Measurements from ENCODE around the gene STON1.

STON1 gene

DNA sequence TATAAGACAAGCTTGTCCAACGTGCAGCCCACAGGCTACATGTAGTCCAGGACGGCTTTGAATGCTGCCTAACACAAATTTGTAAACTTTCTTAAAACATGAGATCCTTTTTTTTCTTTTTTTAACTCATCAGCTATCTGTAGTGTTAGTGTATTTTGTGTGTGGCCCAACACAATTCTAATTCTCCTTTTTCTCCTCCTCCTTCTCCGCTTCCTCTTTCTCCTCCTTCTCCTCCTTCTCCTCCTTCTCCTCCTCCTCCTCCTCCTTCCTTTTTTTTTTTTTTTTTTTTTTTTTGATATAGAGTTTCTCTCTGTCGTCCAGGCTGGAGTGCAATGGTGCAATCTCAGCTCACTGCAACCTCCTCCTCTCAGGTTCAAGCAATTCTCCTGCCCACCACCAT, 48.4 kb downstream of the STON1 start:
- Histone ChIP-seq H3K27me3 (ENCODE audit: control insufficient read depth in 3 of 3, insufficient read depth in 3 of 3, low read depth in 1 of 3, low read length in 3 of 3) (no peaks in the 10 kb centered on the region), H2BK12ac (ENCODE audit: low read length) (no peak overlapping the region), H3K4me3 (ENCODE audit: low read length in 2 of 2) (no peak overlapping the region), H3K4me1 (ENCODE audit: control insufficient read depth in 2 of 2, insufficient read depth in 1 of 2, low read depth in 1 of 2, low read length in 2 of 2) (peaks cover 1% of the 10 kb centered on the region in 2 donors), H2BK15ac (ENCODE audit: low read length) (no peak overlapping the region), H3K4ac (ENCODE audit: low read length) (no peak overlapping the region), H4K8ac (ENCODE audit: low read depth, low read length) (no peak overlapping the region), H3K23ac (ENCODE audit: low read depth, low read length, poor library complexity) (no peak overlapping the region), H3K9ac (ENCODE audit: low read depth, low read length, poor library complexity) (no peak overlapping the region), H3K4me2 (ENCODE audit: insufficient read depth, low read length, poor library complexity, severe bottlenecking) (no peak overlapping the region), H3K27ac (replicated peaks; ENCODE audit: low read length) (no peak overlapping the region), H3K79me1 (ENCODE audit: low read depth, low read length) (peaks cover 1% of the 10 kb centered on the region), H2BK5ac (ENCODE audit: low read length) (no peak overlapping the region), H3K9me3 (replicated peaks in 1 of 2; ENCODE audit: control insufficient read depth in 2 of 2, insufficient read depth in 1 of 2, low read depth in 1 of 2, low read length in 2 of 2) (peaks cover 0 to 20% of the 10 kb centered on the region in 2 donors), H4K91ac (ENCODE audit: low read depth, low read length, poor library complexity) (no peak overlapping the region), H2BK120ac (ENCODE audit: low read depth, low read length) (no peak overlapping the region), H3K14ac (ENCODE audit: low read length) (no peak overlapping the region), H2AK5ac (ENCODE audit: low read depth, low read length) (no peak overlapping the region), H3K18ac (ENCODE audit: low read length) (no peak overlapping the region), H2AFZ (ENCODE audit: low read length) (no peak overlapping the region), H3K36me3 (replicated peaks in 1 of 2; ENCODE audit: control insufficient read depth in 2 of 2, insufficient read depth in 2 of 2, low read length in 2 of 2) (peaks cover 0 to 30% of the 10 kb centered on the region in 2 donors)
- no peak for DNase-seq (ENCODE audit: low spot score)
- 57% methylated on average over 1 of the region's 4 CpGs; no CpG with 5 or more reads in 1 of the 2 donors for WGBS, 2 donors (ENCODE audit: extremely low coverage in 2 of 2, insufficient read length in 2 of 2, insufficient replicate concordance in 1 of 2)

DNA sequence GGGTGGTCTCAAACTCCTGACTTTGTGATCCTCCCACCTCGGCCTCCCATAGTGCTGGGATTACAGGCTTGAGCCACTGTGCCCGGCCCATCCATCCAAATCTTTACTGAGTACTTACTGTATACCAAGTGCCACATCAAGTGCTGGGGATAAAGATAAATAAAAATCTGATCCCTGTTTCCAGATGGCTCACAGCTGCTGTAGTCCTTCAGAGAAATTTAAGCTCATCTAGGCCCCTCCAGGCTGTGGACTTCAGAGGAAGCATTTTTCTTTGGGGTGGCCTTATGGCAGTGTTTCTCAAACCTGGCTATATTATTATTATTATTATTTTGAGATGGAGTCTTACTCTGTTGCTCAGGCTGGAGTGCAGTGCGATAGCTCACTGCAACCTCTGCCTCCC, 54.0 kb downstream of the STON1 start:
- Histone ChIP-seq H3K4me2 (ENCODE audit: insufficient read depth, low read length, poor library complexity, severe bottlenecking) (no peak overlapping the region), H4K8ac (ENCODE audit: low read depth, low read length) (no peak overlapping the region), H2BK5ac (ENCODE audit: low read length) (no peak overlapping the region), H3K4me1 (ENCODE audit: control insufficient read depth in 2 of 2, insufficient read depth in 1 of 2, low read depth in 1 of 2, low read length in 2 of 2) (peaks cover 20 to 21% of the 10 kb centered on the region in 2 donors), H2AK5ac (ENCODE audit: low read depth, low read length) (no peak overlapping the region), H3K23ac (ENCODE audit: low read depth, low read length, poor library complexity) (no peak overlapping the region), H3K18ac (ENCODE audit: low read length) (no peak overlapping the region), H3K14ac (ENCODE audit: low read length) (no peak overlapping the region), H2BK120ac (ENCODE audit: low read depth, low read length) (no peak overlapping the region), H3K4ac (ENCODE audit: low read length) (no peak overlapping the region), H2BK12ac (ENCODE audit: low read length) (no peak overlapping the region), H3K79me1 (ENCODE audit: low read depth, low read length) (no peaks in the 10 kb centered on the region), H2AFZ (ENCODE audit: low read length) (no peak overlapping the region), H2BK15ac (ENCODE audit: low read length) (no peak overlapping the region), H3K9ac (ENCODE audit: low read depth, low read length, poor library complexity) (no peak overlapping the region), H4K91ac (ENCODE audit: low read depth, low read length, poor library complexity) (no peak overlapping the region), H3K27ac (replicated peaks; ENCODE audit: low read length) (no peak overlapping the region), H3K27me3 (ENCODE audit: control insufficient read depth in 3 of 3, insufficient read depth in 3 of 3, low read depth in 1 of 3, low read length in 3 of 3) (no peaks in the 10 kb centered on the region), H3K4me3 (ENCODE audit: low read length in 2 of 2) (no peak overlapping the region), H3K36me3 (replicated peaks in 1 of 2; ENCODE audit: control insufficient read depth in 2 of 2, insufficient read depth in 2 of 2, low read length in 2 of 2) (peaks cover 0 to 35% of the 10 kb centered on the region in 2 donors), H3K9me3 (replicated peaks in 1 of 2; ENCODE audit: control insufficient read depth in 2 of 2, insufficient read depth in 1 of 2, low read depth in 1 of 2, low read length in 2 of 2) (peaks cover 0 to 20% of the 10 kb centered on the region in 2 donors)
- no CpG with 5 or more reads among the region's 3 CpGs for WGBS, 2 donors (ENCODE audit: extremely low coverage in 2 of 2, insufficient read length in 2 of 2, insufficient replicate concordance in 1 of 2)
- DNase-seq (ENCODE audit: low spot score): no peak

- no CpG with 5 or more reads among the region's 4 CpGs for WGBS, 2 donors (ENCODE audit: extremely low coverage in 2 of 2, insufficient read length in 2 of 2, insufficient replicate concordance in 1 of 2)
- peak overlapping the region; percentile 88 for H3K18ac ChIP-seq (ENCODE audit: low read length)
- H3K4me2 ChIP-seq (ENCODE audit: insufficient read depth, low read length, poor library complexity, severe bottlenecking): no peak overlapping the region
- no peak overlapping the region for H4K8ac ChIP-seq (ENCODE audit: low read depth, low read length)
- peaks cover 0 to 20% of the 10 kb centered on the region in 2 donors for H3K9me3 ChIP-seq (replicated peaks in 1 of 2; ENCODE audit: control insufficient read depth in 2 of 2, insufficient read depth in 1 of 2, low read depth in 1 of 2, low read length in 2 of 2)
- DNase-seq (ENCODE audit: low spot score): no peak
- H2BK5ac ChIP-seq (ENCODE audit: low read length): no peak overlapping the region
- H3K23ac ChIP-seq (ENCODE audit: low read depth, low read length, poor library complexity): no peak overlapping the region
- H2BK12ac ChIP-seq (ENCODE audit: low read length): peak overlapping the region; percentile 63
- no peak overlapping the region for H3K14ac ChIP-seq (ENCODE audit: low read length)
- no peak overlapping the region for H2AFZ ChIP-seq (ENCODE audit: low read length)
- H3K27me3 ChIP-seq (ENCODE audit: control insufficient read depth in 3 of 3, insufficient read depth in 3 of 3, low read depth in 1 of 3, low read length in 3 of 3): no peaks in the 10 kb centered on the region
- H2BK15ac ChIP-seq (ENCODE audit: low read length): no peak overlapping the region
- H3K4ac ChIP-seq (ENCODE audit: low read length): no peak overlapping the region
- peaks cover 21% of the 10 kb centered on the region in 2 donors for H3K4me1 ChIP-seq (ENCODE audit: control insufficient read depth in 2 of 2, insufficient read depth in 1 of 2, low read depth in 1 of 2, low read length in 2 of 2)
- no peak overlapping the region for H3K4me3 ChIP-seq (ENCODE audit: low read length in 2 of 2)
- H2AK5ac ChIP-seq (ENCODE audit: low read depth, low read length): peak overlapping the region; percentile 4
- no peaks in the 10 kb centered on the region for H3K79me1 ChIP-seq (ENCODE audit: low read depth, low read length)
- H4K91ac ChIP-seq (ENCODE audit: low read depth, low read length, poor library complexity): no peak overlapping the region
- H3K27ac ChIP-seq (replicated peaks; ENCODE audit: low read length): peak overlapping the region; percentile 63
- no peak overlapping the region for H3K9ac ChIP-seq (ENCODE audit: low read depth, low read length, poor library complexity)
- H2BK120ac ChIP-seq (ENCODE audit: low read depth, low read length): no peak overlapping the region
- peaks cover 0 to 35% of the 10 kb centered on the region in 2 donors for H3K36me3 ChIP-seq (replicated peaks in 1 of 2; ENCODE audit: control insufficient read depth in 2 of 2, insufficient read depth in 2 of 2, low read length in 2 of 2)
Measured at GRCh38 chr2:48584551-48584950, 54.6 kb downstream of the STON1 start.

GRCh38 chr2:48586433-48586832, 56.5 kb downstream of the STON1 start:
- no peak overlapping the region for H3K9ac ChIP-seq (ENCODE audit: low read depth, low read length, poor library complexity)
- peaks cover 0 to 25% of the 10 kb centered on the region in 2 donors for H3K36me3 ChIP-seq (replicated peaks in 1 of 2; ENCODE audit: control insufficient read depth in 2 of 2, insufficient read depth in 2 of 2, low read length in 2 of 2)
- H3K9me3 ChIP-seq (replicated peaks in 1 of 2; ENCODE audit: control insufficient read depth in 2 of 2, insufficient read depth in 1 of 2, low read depth in 1 of 2, low read length in 2 of 2): peaks cover 0 to 12% of the 10 kb centered on the region in 2 donors
- no peak overlapping the region for H2BK12ac ChIP-seq (ENCODE audit: low read length)
- no CpG with 5 or more reads among the region's 4 CpGs for WGBS, 2 donors (ENCODE audit: extremely low coverage in 2 of 2, insufficient read length in 2 of 2, insufficient replicate concordance in 1 of 2)
- H3K27ac ChIP-seq (replicated peaks; ENCODE audit: low read length): no peak overlapping the region
- no peaks in the 10 kb centered on the region for H3K79me1 ChIP-seq (ENCODE audit: low read depth, low read length)
- no peak overlapping the region for H4K91ac ChIP-seq (ENCODE audit: low read depth, low read length, poor library complexity)
- no peaks in the 10 kb centered on the region for H3K27me3 ChIP-seq (ENCODE audit: control insufficient read depth in 3 of 3, insufficient read depth in 3 of 3, low read depth in 1 of 3, low read length in 3 of 3)
- H3K4ac ChIP-seq (ENCODE audit: low read length): no peak overlapping the region
- H2BK15ac ChIP-seq (ENCODE audit: low read length): no peak overlapping the region
- H3K4me3 ChIP-seq (ENCODE audit: low read length in 2 of 2): no peak overlapping the region
- H3K23ac ChIP-seq (ENCODE audit: low read depth, low read length, poor library complexity): no peak overlapping the region
- no peak overlapping the region for H4K8ac ChIP-seq (ENCODE audit: low read depth, low read length)
- H2AK5ac ChIP-seq (ENCODE audit: low read depth, low read length): no peak overlapping the region
- H3K14ac ChIP-seq (ENCODE audit: low read length): no peak overlapping the region
- peaks cover 21% of the 10 kb centered on the region in 2 donors for H3K4me1 ChIP-seq (ENCODE audit: control insufficient read depth in 2 of 2, insufficient read depth in 1 of 2, low read depth in 1 of 2, low read length in 2 of 2)
- no peak overlapping the region for H2BK120ac ChIP-seq (ENCODE audit: low read depth, low read length)
- H3K4me2 ChIP-seq (ENCODE audit: insufficient read depth, low read length, poor library complexity, severe bottlenecking): no peak overlapping the region
- H2AFZ ChIP-seq (ENCODE audit: low read length): no peak overlapping the region
- no peak overlapping the region for H3K18ac ChIP-seq (ENCODE audit: low read length)
- no peak overlapping the region for H2BK5ac ChIP-seq (ENCODE audit: low read length)
- no peak for DNase-seq (ENCODE audit: low spot score)

Data from neuronal stem cell (in vitro differentiated cells).